ENCODE results near the gene UBQLN3.

The UBQLN3 gene

GRCh38 chr11:5508605-5509004 is 1.2 kb downstream of the UBQLN3 start:
- CTCF ChIA-PET: no interaction called here
- Histone ChIP-seq H3K4me3 (ENCODE audit: low read depth, low read length) (no peak overlapping the region), H3K27ac (ENCODE audit: extremely low read depth, low read depth, low read length) (no peak overlapping the region), H3K4me1 (ENCODE audit: control insufficient read depth, insufficient read depth, low read length) (no peaks in the 10 kb centered on the region), H3K36me3 (ENCODE audit: control insufficient read depth in 2 of 2, insufficient read depth in 1 of 2, low read length in 2 of 2) (no peaks in the 10 kb centered on the region), H3K9me3 (ENCODE audit: control insufficient read depth, insufficient read depth, low read depth, low read length) (no peaks in the 10 kb centered on the region)
- POLR2A ChIA-PET: no interaction called here
- TF ChIP-seq ZNF670 (tag by site-specific recombination; IDR thresholded peaks at IDR 0.05; ENCODE audit: low read depth): no peak
- TF ChIP-seq ZNF596 (tag by site-specific recombination; IDR thresholded peaks at IDR 0.05): no peak
- no peak for TF ChIP-seq ZNF629 (tag by site-specific recombination; IDR thresholded peaks at IDR 0.05)
- TF ChIP-seq HOXD13 (CRISPR knock-in tag; IDR thresholded peaks at IDR 0.05; ENCODE audit: borderline replicate concordance): no peak
- TF ChIP-seq WT1 (tag by site-specific recombination; IDR thresholded peaks at IDR 0.05): no peak

GRCh38 chr11:5507933-5508305 is 1.8 kb downstream of the UBQLN3 start:
- H3K4me1 ChIP-seq (ENCODE audit: control insufficient read depth, insufficient read depth, low read length): no peaks in the 10 kb centered on the region
- H3K36me3 ChIP-seq (ENCODE audit: control insufficient read depth in 2 of 2, insufficient read depth in 1 of 2, low read length in 2 of 2): no peaks in the 10 kb centered on the region
- no peak overlapping the region for H3K4me3 ChIP-seq (ENCODE audit: low read depth, low read length)
- POLR2A ChIA-PET: no interaction called here
- no peak overlapping the region for H3K27ac ChIP-seq (ENCODE audit: extremely low read depth, low read depth, low read length)
- H3K9me3 ChIP-seq (ENCODE audit: control insufficient read depth, insufficient read depth, low read depth, low read length): no peaks in the 10 kb centered on the region
- CTCF ChIA-PET: interaction anchor here (0.6 to 1.3 kb wide), 2 partner anchors 32 to 99 kb away, joined by 4 to 7 read pairs; no protein-coding TSS in a partner anchor
- TF ChIP-seq ZNF488 (tag by site-specific recombination; IDR thresholded peaks at IDR 0.05) (no peak), ZNF354C (tag by site-specific recombination; IDR thresholded peaks at IDR 0.05; ENCODE audit: borderline replicate concordance, low read depth) (no peak), PRDM2 (tag by site-specific recombination; IDR thresholded peaks at IDR 0.05; ENCODE audit: borderline replicate concordance) (no peak), ZNF202 (tag by site-specific recombination; IDR thresholded peaks at IDR 0.05; ENCODE audit: borderline replicate concordance) (no peak), FEZF1 (tag by site-specific recombination; IDR thresholded peaks at IDR 0.05) (no peak), ZNF76 (tag by site-specific recombination; IDR thresholded peaks at IDR 0.05; ENCODE audit: borderline replicate concordance, low read depth) (no peak), ZNF660 (tag by site-specific recombination; IDR thresholded peaks at IDR 0.05) (no peak), ZNF560 (tag by site-specific recombination; IDR thresholded peaks at IDR 0.05; ENCODE audit: borderline replicate concordance) (no peak), BCL6B (tag by site-specific recombination; IDR thresholded peaks at IDR 0.05) (no peak), ZNF777 (tag by site-specific recombination; IDR thresholded peaks at IDR 0.05; ENCODE audit: borderline replicate concordance) (no peak), ZNF311 (tag by site-specific recombination; IDR thresholded peaks at IDR 0.05; ENCODE audit: borderline replicate concordance) (no peak), ZNF10 (tag by site-specific recombination; IDR thresholded peaks at IDR 0.05) (no peak), ZNF155 (tag by site-specific recombination; IDR thresholded peaks at IDR 0.05) (no peak), ZNF274 (IDR thresholded peaks at IDR 0.05; ENCODE audit: low read length) (no peak), ZNF274 (tag by site-specific recombination; IDR thresholded peaks at IDR 0.05; ENCODE audit: borderline replicate concordance) (no peak), KLF16 (tag by site-specific recombination; IDR thresholded peaks at IDR 0.05) (no peak), ZBTB11 (tag by site-specific recombination; conservative IDR thresholded peaks at IDR 0.05; ENCODE audit: low read depth) (no peak), ZNF830 (tag by site-specific recombination; IDR thresholded peaks at IDR 0.05; ENCODE audit: low read depth) (no peak)

Measured in HEK293 (cell line).